Skeletal muscle satellite cell (primary cell): ENCODE results near the gene SLC26A1.
"Not testable (repeated sequence)": the region's sequence is repeated elsewhere in the genome, so short reads cannot be mapped to it uniquely, and the experiment has no call there.

Experiments used
- H3K27me3 ChIP-seq: 2 replicates; pipeline ENCODE4 v1.7.0; 2013; ENCODE audit warnings: low read length; ENCODE audit not compliant: control insufficient read depth, insufficient read depth
- H3K36me3 ChIP-seq: 2 replicates; pipeline ENCODE4 v1.7.0; 2013; ENCODE audit warnings: mild to moderate bottlenecking, control low read depth, low read length; ENCODE audit not compliant: insufficient read depth
- H3K4me1 ChIP-seq: 2 replicates; pipeline ENCODE4 v1.7.0; 2013; ENCODE audit warnings: low read length; ENCODE audit not compliant: control insufficient read depth, insufficient read depth
- H3K4me2 ChIP-seq: 2 replicates; pipeline ENCODE4 v1.7.0; 2013; ENCODE audit warnings: mild to moderate bottlenecking, low read length
- H3K4me3 ChIP-seq: 2 replicates; pipeline ENCODE4 v1.7.0; 2013; ENCODE audit warnings: low read length
- H3K9ac ChIP-seq: 2 replicates; pipeline ENCODE4 v1.7.0; 2013; ENCODE audit warnings: mild to moderate bottlenecking, low read depth, low read length, moderate library complexity
- H3K9me3 ChIP-seq: replicated peaks from 2 replicates; pipeline ENCODE4 v1.7.0; 2013; ENCODE audit warnings: mild to moderate bottlenecking, control low read depth, low read length

SLC26A1 gene

DNA sequence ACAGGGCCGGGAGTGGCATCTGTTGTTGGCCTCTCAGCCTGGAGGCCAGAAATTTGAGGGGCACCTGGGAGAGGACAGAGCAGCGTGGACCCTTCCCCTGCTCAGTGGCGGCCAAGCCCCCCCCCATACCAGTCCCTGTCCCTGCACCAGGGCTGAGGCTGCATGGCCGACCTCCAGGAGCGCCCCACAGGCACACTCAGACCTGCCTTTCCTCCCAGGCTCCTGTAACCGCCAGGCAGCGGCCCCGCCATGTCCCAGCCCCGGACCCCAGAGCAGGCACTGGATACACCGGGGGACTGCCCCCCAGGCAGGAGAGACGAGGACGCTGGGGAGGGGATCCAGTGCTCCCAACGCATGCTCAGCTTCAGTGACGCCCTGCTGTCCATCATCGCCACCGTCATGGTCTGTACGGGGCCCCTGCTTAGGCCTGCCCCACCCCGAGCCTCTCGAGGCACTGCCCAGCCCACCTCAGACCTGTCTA is 45.7 kb downstream of the SLC26A1 start:
- H3K9me3 ChIP-seq, result no peaks in the 10 kb centered on the region
- no peak overlapping the region for H3K4me2 ChIP-seq
- H3K36me3 ChIP-seq, result no peaks in the 10 kb centered on the region
- no peaks in the 10 kb centered on the region for H3K4me1 ChIP-seq
- H3K4me3 ChIP-seq, result no peak overlapping the region
- no peak overlapping the region for H3K9ac ChIP-seq
- H3K27me3 ChIP-seq, result no peaks in the 10 kb centered on the region

GRCh38 chr4:946517-947471 is 46.4 kb downstream of the SLC26A1 start:
- H3K9ac ChIP-seq, result no peak overlapping the region
- no peak overlapping the region for H3K4me2 ChIP-seq
- no peaks in the 10 kb centered on the region for H3K9me3 ChIP-seq
- no peaks in the 10 kb centered on the region for H3K4me1 ChIP-seq
- no peaks in the 10 kb centered on the region for H3K27me3 ChIP-seq
- no peak overlapping the region for H3K4me3 ChIP-seq
- H3K36me3 ChIP-seq, result no peaks in the 10 kb centered on the region

DNA sequence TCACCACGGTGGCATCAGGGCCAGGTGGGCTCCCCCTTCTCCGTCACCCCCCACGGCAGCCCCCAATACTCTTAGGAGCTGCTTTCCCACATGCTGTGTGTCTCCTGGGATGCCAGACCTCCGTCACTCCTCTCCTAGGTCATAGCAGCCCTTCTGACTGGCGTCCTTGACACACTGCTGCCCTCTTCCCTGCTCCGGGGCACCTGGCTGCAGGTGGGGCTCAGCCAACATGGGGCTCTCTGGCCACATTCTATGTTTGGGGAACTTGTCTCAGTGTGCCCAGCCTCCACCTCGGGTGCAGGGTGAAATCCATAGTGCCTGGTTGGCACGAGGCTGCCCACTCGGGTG is 47.1 kb downstream of the SLC26A1 start:
- no peak overlapping the region for H3K4me3 ChIP-seq

DNA sequence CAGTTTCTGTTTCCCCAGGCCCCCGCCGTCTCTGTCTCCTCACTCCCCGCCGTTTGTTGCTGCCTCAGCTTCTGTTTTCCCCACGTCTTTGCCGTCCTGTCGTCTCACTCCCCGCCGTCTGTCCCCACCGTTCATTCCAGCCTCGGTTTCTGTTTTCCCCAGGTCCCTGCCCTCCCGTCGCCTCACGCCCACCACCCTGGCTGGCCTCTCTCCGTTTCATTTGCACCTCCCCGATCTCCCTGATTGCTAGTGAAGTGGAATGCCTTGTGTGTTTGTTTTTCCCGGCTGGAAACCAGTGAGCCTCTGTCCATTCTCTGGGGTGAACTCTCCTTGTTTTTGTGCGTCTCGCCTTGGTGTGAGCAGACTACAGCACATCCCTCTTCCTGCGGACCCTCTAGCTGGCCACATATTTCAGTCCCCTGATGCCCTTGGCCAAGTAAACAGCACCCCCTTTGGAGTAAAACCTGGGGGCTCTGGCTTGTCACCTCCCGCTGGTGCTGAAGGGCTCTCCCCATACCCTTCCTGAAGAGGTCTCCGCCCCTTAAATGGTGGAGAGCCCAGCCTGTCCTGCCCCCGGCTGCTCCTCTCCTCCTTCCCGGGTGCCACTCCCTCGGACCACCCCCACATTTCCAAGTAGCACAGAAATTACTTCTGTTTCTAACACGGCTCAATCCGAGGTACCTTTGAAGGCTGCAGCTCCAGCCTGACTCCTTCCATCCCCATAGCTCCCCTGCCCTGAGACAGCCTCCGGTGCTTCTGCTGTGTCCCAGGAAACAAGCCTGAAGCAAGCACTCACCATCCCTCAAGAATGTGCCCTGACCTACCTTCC is 47.7 kb downstream of the SLC26A1 start:
- Histone ChIP-seq H3K4me3 (no peak overlapping the region), H3K9me3 (no peaks in the 10 kb centered on the region), H3K4me2 (no peak overlapping the region), H3K36me3 (no peaks in the 10 kb centered on the region), H3K27me3 (no peaks in the 10 kb centered on the region), H3K4me1 (no peaks in the 10 kb centered on the region), H3K9ac (no peak overlapping the region)

More for the DNA sequence above, 47.1 kb downstream of the SLC26A1 start:
- no peaks in the 10 kb centered on the region for H3K36me3 ChIP-seq
- no peak overlapping the region for H3K9ac ChIP-seq
- no peaks in the 10 kb centered on the region for H3K9me3 ChIP-seq
- H3K4me1 ChIP-seq, result no peaks in the 10 kb centered on the region
- no peak overlapping the region for H3K4me2 ChIP-seq
- no peaks in the 10 kb centered on the region for H3K27me3 ChIP-seq

- H3K36me3 ChIP-seq, H3K9me3 ChIP-seq, H3K9ac ChIP-seq, H3K27me3 ChIP-seq, H3K4me3 ChIP-seq, H3K4me1 ChIP-seq, H3K4me2 ChIP-seq: not testable (repeated sequence)
Observed at GRCh38 chr4:939508-939907, 53.7 kb downstream of the SLC26A1 start.
